HG03097 (cell line): ENCODE data around the gene FAM163B.
"Not testable (repeated sequence)": the region's sequence is repeated elsewhere in the genome, so short reads cannot be mapped to it uniquely, and the experiment has no call there.

Experiments used
- ATAC-seq: cut with Tn5 transposase; IDR thresholded peaks from one replicate; pipeline ENCODE4 v1.9.1; 2021; ENCODE audit not compliant: unreplicated experiment, low FRiP score

Gene FAM163B

DNA sequence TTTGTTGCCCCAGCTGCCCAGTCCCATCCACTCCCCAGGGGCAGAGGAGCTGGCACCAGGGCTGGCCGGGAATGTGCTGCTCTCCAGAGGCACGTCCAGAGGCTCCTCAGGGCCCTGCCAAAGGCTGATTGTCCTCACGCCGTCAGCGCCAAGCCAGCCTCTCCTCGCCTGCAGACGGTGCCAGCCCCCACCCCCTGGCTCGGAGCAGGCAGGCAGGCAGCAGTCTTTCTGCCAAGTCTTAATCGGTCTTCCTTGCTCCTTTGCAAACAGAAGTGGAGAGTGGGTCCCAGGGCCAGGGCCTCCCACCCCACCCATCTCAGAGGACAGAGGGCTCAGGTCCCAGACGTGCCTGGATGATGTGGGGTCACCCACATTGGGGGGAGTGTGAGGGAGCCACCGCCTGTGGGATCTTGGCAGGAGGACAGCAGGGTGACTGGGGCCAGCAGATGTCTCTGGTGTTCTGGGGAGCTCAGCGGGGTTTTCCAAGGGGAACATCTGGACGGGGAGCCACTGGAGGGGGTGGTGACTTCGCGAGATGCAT, 36.3 kb downstream of the FAM163B start:
- ATAC-seq, result no peak

DNA sequence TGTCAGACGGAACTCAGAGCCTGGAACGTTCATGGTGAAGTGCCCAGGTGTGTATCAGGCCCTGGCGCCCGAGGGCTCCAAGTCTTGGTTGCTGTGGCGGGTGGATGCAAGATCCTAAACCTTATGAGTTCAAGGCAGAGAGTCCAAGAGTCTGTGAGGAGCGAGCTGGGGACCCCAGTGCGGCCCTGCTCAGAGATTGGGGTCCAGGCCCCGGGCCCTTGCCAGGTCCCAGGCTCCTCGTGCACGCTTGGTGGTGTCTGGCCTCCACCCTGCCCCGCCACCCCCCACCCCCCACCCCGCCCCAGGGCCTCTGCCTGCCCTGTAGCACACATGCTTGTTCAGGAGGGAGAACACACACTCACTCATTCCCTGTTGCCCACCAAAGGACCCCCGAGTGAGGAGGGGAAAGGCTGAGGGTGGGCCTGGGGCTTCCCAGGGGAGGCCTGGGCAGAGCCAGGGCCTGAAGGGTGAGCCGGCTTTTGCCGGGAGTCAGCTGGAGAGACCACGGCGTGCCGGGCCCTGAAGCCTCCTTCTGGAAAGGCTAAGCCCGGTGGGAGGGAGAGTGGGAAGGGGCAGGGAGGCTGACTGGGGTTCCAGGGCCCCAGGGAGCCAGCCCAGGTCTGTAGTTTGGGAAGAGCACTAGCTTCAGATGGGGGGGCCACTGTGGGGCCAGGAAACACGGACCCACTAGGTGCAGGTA, 37.1 kb downstream of the FAM163B start:
- no peak for ATAC-seq

- ATAC-seq, result no peak
These were observed 37.7 kb downstream of the FAM163B start for GRCh38 chr9:133571391-133571890.

DNA sequence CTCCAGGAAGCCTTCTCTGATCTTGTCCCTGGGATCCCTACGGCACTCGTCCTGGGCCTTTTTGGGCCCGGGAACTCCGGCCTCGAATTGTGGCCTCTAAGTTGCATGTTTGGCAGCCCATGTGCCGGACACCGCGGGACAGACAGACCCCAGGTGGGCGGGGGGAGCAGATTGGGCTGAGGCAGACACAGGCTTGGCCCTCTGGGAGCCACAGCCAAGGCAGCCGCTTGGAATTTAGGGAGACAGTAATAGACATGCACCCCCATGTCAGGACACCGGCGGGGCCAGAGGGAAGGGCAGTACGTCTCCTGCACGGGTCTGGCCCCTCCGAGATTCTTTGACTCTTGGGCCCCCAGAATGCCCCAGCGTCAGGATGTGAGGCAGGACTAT, 38.5 kb downstream of the FAM163B start:
- ATAC-seq, result no peak

DNA sequence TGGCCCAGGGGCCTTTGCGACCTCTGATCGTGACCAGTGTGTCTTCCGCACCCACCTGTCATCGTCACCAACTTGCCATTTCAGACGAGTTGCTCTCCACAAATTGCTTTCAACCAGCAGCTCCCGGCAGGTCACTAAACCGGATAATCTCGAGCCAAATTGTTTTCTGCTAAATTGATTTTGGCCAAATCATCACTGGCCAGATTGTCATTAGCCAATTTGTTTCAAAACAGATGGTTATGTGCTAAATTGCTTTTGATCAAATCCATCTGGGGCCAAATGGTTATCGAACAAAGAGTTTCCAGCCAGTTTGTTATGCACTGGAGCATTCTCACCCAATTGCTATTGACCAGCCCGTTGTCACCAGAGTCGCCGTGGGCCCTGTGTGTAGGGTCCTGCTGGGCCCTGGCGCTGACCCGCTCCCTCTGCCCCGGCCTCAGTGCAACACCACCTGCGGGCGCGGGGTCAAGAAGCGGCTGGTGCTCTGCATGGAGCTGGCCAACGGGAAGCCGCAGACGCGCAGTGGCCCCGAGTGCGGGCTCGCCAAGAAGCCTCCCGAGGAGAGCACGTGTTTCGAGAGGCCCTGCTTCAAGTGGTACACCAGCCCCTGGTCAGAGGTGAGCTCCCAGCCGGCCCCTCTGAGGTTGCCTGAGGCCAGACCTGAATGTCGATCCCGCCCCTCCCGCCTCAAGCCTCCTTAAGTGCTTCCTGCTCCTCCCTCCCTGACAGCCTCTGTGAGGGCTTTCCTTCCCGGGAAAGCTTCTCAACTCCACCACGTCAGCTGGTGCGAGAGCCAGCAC, 39.1 kb downstream of the FAM163B start:
- no peak for ATAC-seq

DNA sequence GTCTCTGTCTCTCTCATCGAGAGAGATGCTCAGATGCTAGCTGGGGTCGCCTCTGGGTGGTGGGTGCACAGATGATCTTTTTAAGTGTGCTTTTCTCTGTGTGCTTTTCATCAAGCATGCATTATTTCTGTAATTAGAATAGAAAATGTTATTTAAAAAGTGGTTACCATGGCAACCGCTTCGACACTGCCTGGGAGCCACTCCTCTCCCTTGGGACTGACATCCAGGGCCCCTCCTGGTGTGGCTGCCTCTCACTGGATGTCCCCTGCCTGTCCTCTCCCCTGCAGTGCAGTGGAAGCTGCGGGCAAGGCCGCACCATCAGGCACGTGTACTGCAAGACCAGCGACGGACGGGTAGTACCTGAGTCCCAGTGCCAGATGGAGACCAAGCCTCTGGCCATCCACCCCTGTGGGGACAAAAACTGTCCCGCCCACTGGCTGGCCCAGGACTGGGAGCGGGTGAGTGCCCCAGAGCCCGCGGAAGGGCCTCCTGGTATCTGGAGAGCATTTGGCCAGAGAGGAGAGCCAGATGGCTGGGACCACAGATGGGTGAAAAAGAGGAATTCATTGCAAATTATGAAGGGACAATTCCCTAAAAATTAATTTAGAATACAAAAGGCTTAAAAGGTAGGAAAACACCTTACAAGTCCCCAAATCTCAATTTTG, 39.9 kb downstream of the FAM163B start:
- ATAC-seq, result no peak

DNA sequence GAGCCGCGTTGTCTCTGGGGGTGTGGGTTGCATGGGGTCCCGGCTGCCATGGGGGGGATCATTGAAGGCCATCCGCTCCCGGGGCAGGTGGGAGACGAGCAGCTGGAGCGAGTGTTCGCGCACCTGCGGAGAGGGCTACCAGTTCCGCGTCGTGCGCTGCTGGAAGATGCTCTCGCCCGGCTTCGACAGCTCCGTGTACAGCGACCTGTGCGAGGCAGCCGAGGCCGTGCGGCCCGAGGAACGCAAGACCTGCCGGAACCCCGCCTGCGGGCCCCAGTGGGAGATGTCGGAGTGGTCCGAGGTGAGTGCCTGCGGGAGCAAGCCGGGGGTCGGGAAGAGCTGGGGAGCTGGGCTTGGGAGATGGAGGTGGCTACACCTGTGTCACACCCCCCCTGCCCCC, 41.0 kb downstream of the FAM163B start:
- no peak for ATAC-seq

GRCh38 chr9:133566817-133567216, 42.4 kb downstream of the FAM163B start:
- ATAC-seq, result no peak

- no peak for ATAC-seq
These were observed 42.8 kb downstream of the FAM163B start for GRCh38 chr9:133566382-133566781.

- no peak for ATAC-seq
These were observed 44.6 kb downstream of the FAM163B start for GRCh38 chr9:133564451-133565116.

DNA sequence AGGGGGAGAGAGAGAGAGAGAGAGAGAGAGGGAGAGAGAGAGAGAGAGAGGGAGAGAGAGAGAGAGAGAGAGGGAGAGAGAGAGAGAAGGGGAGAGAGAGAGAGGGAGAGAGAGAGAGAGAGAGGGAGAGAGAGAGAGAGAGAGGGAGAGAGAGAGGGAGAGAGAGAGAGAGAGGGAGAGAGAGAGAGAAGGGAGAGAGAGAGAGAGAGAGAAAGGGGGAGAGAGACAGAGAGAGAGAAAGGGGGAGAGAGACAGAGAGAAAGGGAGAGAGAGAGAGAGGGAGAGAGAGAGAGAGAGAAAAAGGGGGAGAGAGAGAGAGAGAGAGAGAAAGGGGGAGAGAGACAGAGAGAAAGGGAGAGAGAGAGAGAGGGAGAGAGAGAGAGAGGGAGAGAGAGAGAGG, 45.4 kb downstream of the FAM163B start:
- ATAC-seq, result not testable (repeated sequence)

DNA sequence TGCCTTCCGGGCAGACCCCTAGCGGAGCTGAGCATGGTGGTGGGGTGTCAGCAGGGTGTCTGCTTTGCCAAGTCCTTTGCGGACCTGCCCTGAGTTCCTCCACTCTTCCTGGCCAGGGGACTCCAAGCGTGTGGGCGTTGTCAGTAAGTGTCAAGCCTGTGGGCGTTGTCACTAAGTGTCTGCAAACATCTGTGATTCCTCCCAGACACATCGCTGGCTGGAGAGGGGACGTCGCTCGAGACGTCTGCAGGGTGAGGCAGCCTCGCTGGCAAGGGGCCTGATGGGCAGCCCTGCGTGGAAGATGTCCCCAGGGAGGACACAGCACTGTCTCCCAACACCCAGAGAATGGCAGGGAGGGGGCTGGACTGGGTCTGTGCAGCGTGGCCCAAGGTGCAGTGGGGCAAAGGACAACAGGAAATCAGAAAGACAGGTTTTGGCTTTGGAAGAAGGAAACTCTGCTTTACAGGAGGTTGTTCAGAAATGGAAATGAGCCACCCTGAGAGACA, 45.8 kb downstream of the FAM163B start:
- no peak for ATAC-seq

DNA sequence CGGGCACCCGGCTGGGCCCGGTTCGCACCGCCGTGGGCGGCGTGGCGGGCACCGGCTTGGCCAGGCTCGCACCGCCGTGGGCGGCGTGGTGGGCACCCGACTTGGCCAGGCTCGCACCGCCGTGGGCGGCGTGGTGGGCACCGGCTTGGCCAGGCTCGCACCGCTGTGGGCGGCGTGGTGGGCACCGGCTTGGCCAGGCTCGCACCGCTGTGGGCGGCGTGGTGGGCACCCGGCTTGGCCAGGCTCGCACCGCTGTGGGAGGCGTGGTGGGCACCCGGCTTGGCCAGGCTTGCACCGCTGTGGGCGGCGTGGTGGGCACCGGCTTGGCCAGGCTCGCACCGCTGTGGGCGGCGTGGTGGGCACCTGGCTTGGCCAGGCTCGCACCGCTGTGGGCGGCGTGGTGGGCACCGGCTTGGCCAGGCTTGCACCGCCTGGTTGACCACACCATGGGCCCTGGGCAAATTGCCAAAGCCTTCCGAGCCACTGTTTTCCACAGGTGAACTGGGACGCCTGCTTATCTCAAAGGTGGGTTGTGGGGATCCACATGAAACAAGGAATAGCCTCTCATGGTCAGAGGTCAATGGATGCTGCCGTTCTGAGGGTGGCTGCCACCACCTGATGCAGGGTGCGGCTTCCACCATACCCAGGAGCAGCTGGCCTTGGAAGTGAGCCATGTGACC, 46.4 kb downstream of the FAM163B start:
- ATAC-seq, result no peak

- ATAC-seq, result no peak
These were observed 47.1 kb downstream of the FAM163B start for GRCh38 chr9:133561976-133562554.

- no peak for ATAC-seq
These were observed 48.2 kb downstream of the FAM163B start for GRCh38 chr9:133560944-133561343.

DNA sequence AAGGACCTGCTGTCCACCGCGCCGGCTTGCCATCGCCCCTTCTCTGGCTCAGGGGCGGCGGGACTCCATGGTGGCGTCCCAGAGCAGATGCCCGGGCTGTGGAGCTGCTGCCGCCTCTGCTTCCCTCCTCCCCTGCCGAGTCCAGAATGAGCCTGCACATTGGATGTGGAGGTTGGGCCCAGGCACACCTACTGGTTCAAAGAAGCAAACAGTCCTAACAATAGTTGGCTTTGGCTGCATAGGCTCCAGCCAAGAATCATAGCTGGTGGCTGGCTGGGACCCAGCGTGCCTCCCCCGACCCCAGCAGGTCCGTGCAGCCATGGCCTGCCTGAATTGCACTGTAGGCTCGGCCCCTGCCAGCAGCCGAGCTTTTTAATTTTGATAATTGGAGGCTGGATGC, 48.9 kb downstream of the FAM163B start:
- no peak for ATAC-seq

DNA sequence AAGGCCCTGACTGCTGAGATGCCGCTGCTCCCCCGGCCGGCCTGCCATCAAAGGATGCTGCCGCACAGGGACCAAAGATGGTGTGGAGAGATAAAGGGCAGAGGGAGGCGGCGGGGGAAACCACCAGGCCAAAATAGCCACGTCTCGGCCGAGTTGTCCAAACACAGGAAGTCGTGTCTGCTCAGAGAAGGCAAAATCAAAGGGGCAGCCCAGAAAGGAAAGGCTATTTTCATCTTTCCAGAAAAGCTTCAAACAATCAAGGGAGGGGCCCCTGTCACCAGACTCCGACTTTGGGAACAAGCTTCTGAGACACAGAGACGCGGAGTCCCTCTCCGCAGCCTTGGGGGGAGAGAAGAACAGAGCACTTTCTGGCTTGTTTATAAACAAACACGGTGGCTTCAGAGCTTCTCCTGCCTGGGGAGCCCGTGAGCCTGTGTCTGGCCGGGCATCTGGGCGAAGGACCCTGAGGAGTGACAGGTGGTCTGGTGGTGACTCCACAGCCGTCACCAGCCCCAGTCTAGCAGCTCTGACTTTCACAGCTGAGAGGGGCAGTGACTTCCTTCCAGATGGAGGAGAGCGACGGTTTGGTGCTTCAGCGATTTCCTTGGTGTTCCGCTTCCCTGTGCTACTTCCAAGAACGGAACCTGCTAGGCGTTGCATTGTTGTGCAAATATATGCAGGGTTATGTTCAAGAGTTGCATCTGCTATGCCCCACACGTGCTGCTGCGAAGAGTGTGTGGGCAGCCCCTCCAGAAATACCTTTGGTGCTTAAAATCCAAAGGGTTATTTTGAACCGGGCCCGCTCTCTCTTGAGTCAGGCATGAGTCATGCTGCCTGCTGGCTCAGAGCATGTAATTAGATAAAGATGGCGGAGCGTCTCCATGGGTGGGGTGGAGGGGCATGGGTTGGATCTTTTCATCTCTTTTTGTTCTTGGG, 50.7 kb downstream of the FAM163B start:
- no peak for ATAC-seq

DNA sequence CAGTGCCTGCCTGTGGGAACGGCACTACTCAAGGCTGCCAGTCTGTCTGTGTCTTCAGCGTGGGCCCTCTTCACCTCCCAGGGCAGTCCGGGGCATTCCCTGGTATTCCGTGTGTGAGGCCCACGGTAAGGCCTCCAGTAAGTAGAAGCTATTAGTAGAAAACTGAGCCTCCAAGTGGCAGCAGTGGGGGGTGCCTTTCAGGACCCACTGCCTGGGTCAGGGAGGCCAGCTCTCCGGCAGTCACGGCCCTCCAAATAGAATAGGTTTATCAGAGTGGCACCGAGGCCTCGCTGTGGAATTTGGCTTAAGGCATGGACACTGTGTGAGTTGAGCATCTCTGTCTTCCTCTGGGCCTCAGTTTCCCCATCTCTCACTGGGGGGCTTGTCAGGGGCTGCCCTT, 51.6 kb downstream of the FAM163B start:
- ATAC-seq, result no peak
